ENCODE measurements around the gene ATP6V0A1.
"Not testable (repeated sequence)": the region's sequence is repeated elsewhere in the genome, so short reads cannot be mapped to it uniquely, and the experiment has no call there.

ATP6V0A1 gene

GRCh38 chr17:42536048-42536371 is 77.3 kb downstream of the ATP6V0A1 start, which contains the start of gene NAGLU:
TSS of gene NAGLU (plus strand) at chr17:42536241. CDS start at chr17:42536273, 32 bp downstream.
- H3K9me3 ChIP-seq (ENCODE audit: control insufficient read depth in 1 of 2, low read length in 2 of 2): no peaks in the 10 kb centered on the region
- H3K27ac ChIP-seq (ENCODE audit: low read length): peak within 1 kb of the TSS; percentile 93
- H3K27me3 ChIP-seq (ENCODE audit: low read depth, low read length): no peaks in the 10 kb centered on the region
- peak within 1 kb of the TSS; percentile 80 to 82 for H3K4me3 ChIP-seq (ENCODE audit: low read depth in 1 of 2, low read length in 2 of 2)
- H3K36me3 ChIP-seq (ENCODE audit: control insufficient read depth in 1 of 2, insufficient read depth in 2 of 2, low read length in 2 of 2): peaks cover 8 to 18% of the 10 kb centered on the region in 2 donors
- peaks cover 12 to 28% of the 10 kb centered on the region in 2 donors for H3K4me1 ChIP-seq (ENCODE audit: control insufficient read depth in 1 of 2, insufficient read depth in 2 of 2, low read length in 2 of 2)

GRCh38 chr17:42536372-42537155 is 77.9 kb downstream of the ATP6V0A1 start:
- Histone ChIP-seq H3K27me3 (ENCODE audit: low read depth, low read length) (no peaks in the 10 kb centered on the region), H3K27ac (ENCODE audit: low read length) (peak overlapping the region; percentile 51), H3K4me3 (ENCODE audit: low read depth in 1 of 2, low read length in 2 of 2) (peak overlapping the region; percentile 80 to 82), H3K4me1 (ENCODE audit: control insufficient read depth in 1 of 2, insufficient read depth in 2 of 2, low read length in 2 of 2) (peaks cover 12 to 23% of the 10 kb centered on the region in 2 donors), H3K36me3 (ENCODE audit: control insufficient read depth in 1 of 2, insufficient read depth in 2 of 2, low read length in 2 of 2) (peaks cover 8 to 24% of the 10 kb centered on the region in 2 donors), H3K9me3 (ENCODE audit: control insufficient read depth in 1 of 2, low read length in 2 of 2) (no peaks in the 10 kb centered on the region)

- Histone ChIP-seq H3K27me3 (ENCODE audit: low read depth, low read length) (no peaks in the 10 kb centered on the region), H3K27ac (ENCODE audit: low read length) (peak overlapping the region; percentile 51), H3K4me1 (ENCODE audit: control insufficient read depth in 1 of 2, insufficient read depth in 2 of 2, low read length in 2 of 2) (peaks cover 12 to 20% of the 10 kb centered on the region in 2 donors), H3K9me3 (ENCODE audit: control insufficient read depth in 1 of 2, low read length in 2 of 2) (no peaks in the 10 kb centered on the region), H3K4me3 (ENCODE audit: low read depth in 1 of 2, low read length in 2 of 2) (peak overlapping the region; percentile 80 to 82), H3K36me3 (ENCODE audit: control insufficient read depth in 1 of 2, insufficient read depth in 2 of 2, low read length in 2 of 2) (peaks cover 8 to 26% of the 10 kb centered on the region in 2 donors)
Measured at GRCh38 chr17:42537156-42537805, 78.6 kb downstream of the ATP6V0A1 start.

- no peak overlapping the region for H3K4me3 ChIP-seq (ENCODE audit: low read depth in 1 of 2, low read length in 2 of 2)
- no peak overlapping the region for H3K27ac ChIP-seq (ENCODE audit: low read length)
- peaks cover 12 to 20% of the 10 kb centered on the region in 2 donors for H3K4me1 ChIP-seq (ENCODE audit: control insufficient read depth in 1 of 2, insufficient read depth in 2 of 2, low read length in 2 of 2)
- H3K27me3 ChIP-seq (ENCODE audit: low read depth, low read length): no peaks in the 10 kb centered on the region
- no peaks in the 10 kb centered on the region for H3K9me3 ChIP-seq (ENCODE audit: control insufficient read depth in 1 of 2, low read length in 2 of 2)
- peaks cover 8 to 31% of the 10 kb centered on the region in 2 donors for H3K36me3 ChIP-seq (ENCODE audit: control insufficient read depth in 1 of 2, insufficient read depth in 2 of 2, low read length in 2 of 2)
Measured at GRCh38 chr17:42537826-42538451, 79.3 kb downstream of the ATP6V0A1 start.

- no peaks in the 10 kb centered on the region for H3K9me3 ChIP-seq (ENCODE audit: control insufficient read depth in 1 of 2, low read length in 2 of 2)
- H3K27ac ChIP-seq (ENCODE audit: low read length): no peak overlapping the region
- H3K27me3 ChIP-seq (ENCODE audit: low read depth, low read length): no peaks in the 10 kb centered on the region
- peaks cover 10 to 37% of the 10 kb centered on the region in 2 donors for H3K36me3 ChIP-seq (ENCODE audit: control insufficient read depth in 1 of 2, insufficient read depth in 2 of 2, low read length in 2 of 2)
- H3K4me1 ChIP-seq (ENCODE audit: control insufficient read depth in 1 of 2, insufficient read depth in 2 of 2, low read length in 2 of 2): peaks cover 12 to 20% of the 10 kb centered on the region in 2 donors
- H3K4me3 ChIP-seq (ENCODE audit: low read depth in 1 of 2, low read length in 2 of 2): no peak overlapping the region
Measured at GRCh38 chr17:42538482-42538881, 79.8 kb downstream of the ATP6V0A1 start.

- H3K27me3 ChIP-seq (ENCODE audit: low read depth, low read length); H3K4me3 ChIP-seq (ENCODE audit: low read depth in 1 of 2, low read length in 2 of 2); H3K27ac ChIP-seq (ENCODE audit: low read length); H3K9me3 ChIP-seq (ENCODE audit: control insufficient read depth in 1 of 2, low read length in 2 of 2): not testable (repeated sequence)
- H3K4me1 ChIP-seq (ENCODE audit: control insufficient read depth in 1 of 2, insufficient read depth in 2 of 2, low read length in 2 of 2): peaks cover 7 to 13% of the 10 kb centered on the region in 2 donors
- H3K36me3 ChIP-seq (ENCODE audit: control insufficient read depth in 1 of 2, insufficient read depth in 2 of 2, low read length in 2 of 2): peaks cover 14 to 45% of the 10 kb centered on the region in 2 donors
Measured at GRCh38 chr17:42540558-42540957, 81.9 kb downstream of the ATP6V0A1 start.

GRCh38 chr17:42541041-42541833 is 82.6 kb downstream of the ATP6V0A1 start:
- Histone ChIP-seq H3K4me3 (ENCODE audit: low read depth in 1 of 2, low read length in 2 of 2) (no peak overlapping the region), H3K9me3 (ENCODE audit: control insufficient read depth in 1 of 2, low read length in 2 of 2) (no peaks in the 10 kb centered on the region), H3K4me1 (ENCODE audit: control insufficient read depth in 1 of 2, insufficient read depth in 2 of 2, low read length in 2 of 2) (peaks cover 6 to 12% of the 10 kb centered on the region in 2 donors), H3K27ac (ENCODE audit: low read length) (no peak overlapping the region), H3K36me3 (ENCODE audit: control insufficient read depth in 1 of 2, insufficient read depth in 2 of 2, low read length in 2 of 2) (peaks cover 14 to 45% of the 10 kb centered on the region in 2 donors), H3K27me3 (ENCODE audit: low read depth, low read length) (no peaks in the 10 kb centered on the region)

- H3K27ac ChIP-seq (ENCODE audit: low read length): no peak overlapping the region
- H3K36me3 ChIP-seq (ENCODE audit: control insufficient read depth in 1 of 2, insufficient read depth in 2 of 2, low read length in 2 of 2): peaks cover 14 to 39% of the 10 kb centered on the region in 2 donors
- no peaks in the 10 kb centered on the region for H3K9me3 ChIP-seq (ENCODE audit: control insufficient read depth in 1 of 2, low read length in 2 of 2)
- no peaks in the 10 kb centered on the region for H3K27me3 ChIP-seq (ENCODE audit: low read depth, low read length)
- no peak overlapping the region for H3K4me3 ChIP-seq (ENCODE audit: low read depth in 1 of 2, low read length in 2 of 2)
- H3K4me1 ChIP-seq (ENCODE audit: control insufficient read depth in 1 of 2, insufficient read depth in 2 of 2, low read length in 2 of 2): peaks cover 0 to 2% of the 10 kb centered on the region in 2 donors
Measured at GRCh38 chr17:42543190-42544079, 84.8 kb downstream of the ATP6V0A1 start.

GRCh38 chr17:42544874-42545283 is 86.2 kb downstream of the ATP6V0A1 start:
- peaks cover 5 to 29% of the 10 kb centered on the region in 2 donors for H3K36me3 ChIP-seq (ENCODE audit: control insufficient read depth in 1 of 2, insufficient read depth in 2 of 2, low read length in 2 of 2)

GRCh38 chr17:42545755-42546505 is 87.3 kb downstream of the ATP6V0A1 start:
- H3K36me3 ChIP-seq (ENCODE audit: control insufficient read depth in 1 of 2, insufficient read depth in 2 of 2, low read length in 2 of 2): peaks cover 5 to 28% of the 10 kb centered on the region in 2 donors
- H3K9me3 ChIP-seq (ENCODE audit: control insufficient read depth in 1 of 2, low read length in 2 of 2); H3K27ac ChIP-seq (ENCODE audit: low read length): not testable (repeated sequence)

More at GRCh38 chr17:42544874-42545283, 86.2 kb downstream of the ATP6V0A1 start:
- Histone ChIP-seq H3K27ac (ENCODE audit: low read length) (no peak overlapping the region), H3K4me1 (ENCODE audit: control insufficient read depth in 1 of 2, insufficient read depth in 2 of 2, low read length in 2 of 2) (peaks cover 0 to 6% of the 10 kb centered on the region in 2 donors), H3K4me3 (ENCODE audit: low read depth in 1 of 2, low read length in 2 of 2) (no peak overlapping the region), H3K9me3 (ENCODE audit: control insufficient read depth in 1 of 2, low read length in 2 of 2) (no peaks in the 10 kb centered on the region), H3K27me3 (ENCODE audit: low read depth, low read length) (no peaks in the 10 kb centered on the region)

More at GRCh38 chr17:42545755-42546505, 87.3 kb downstream of the ATP6V0A1 start:
- not testable (repeated sequence) for H3K4me3 ChIP-seq (ENCODE audit: low read depth in 1 of 2, low read length in 2 of 2); H3K4me1 ChIP-seq (ENCODE audit: control insufficient read depth in 1 of 2, insufficient read depth in 2 of 2, low read length in 2 of 2); H3K27me3 ChIP-seq (ENCODE audit: low read depth, low read length)

Data from muscle layer of duodenum (tissue), 2 donors.